Natural killer cell (primary cell): ENCODE data around the gene INSM1. TPM values are rescaled to one million over a fixed set of nuclear protein-coding genes. Genes with fewer than 3 reads are reported as not detected.

Experiments used
- ATAC-seq, 3 donors: fragments of 150-1000 bp in 2 of 3; fragments of 200-7000 bp in 1 of 3; cut with Tn5 transposase; 1 replicate in 1 of 3; 2 replicates in 2 of 3; pipeline ENCODE4 v1.10.0; 2021; ENCODE audit warnings: mild to moderate bottlenecking in 2 of 3, moderate library complexity in 2 of 3
- DNase-seq, 2 donors: peaks; one replicate each; pipeline versions ENCODE4 v3.0.0 to v3.0.0-alpha.2; 2013 to 2021; ENCODE audit warnings: mixed read lengths in 1 of 2
- H3K27ac ChIP-seq: one replicate; pipeline ENCODE4 v1.5.1; 2013; ENCODE audit warnings: mild to moderate bottlenecking, low read length
- H3K27me3 ChIP-seq: one replicate; pipeline ENCODE4 v1.6.1; 2013; ENCODE audit warnings: low read length; ENCODE audit not compliant: control insufficient read depth, insufficient read depth
- H3K36me3 ChIP-seq: one replicate; pipeline ENCODE4 v1.6.1; 2013; ENCODE audit warnings: low read length; ENCODE audit not compliant: control insufficient read depth, insufficient read depth
- H3K4me1 ChIP-seq: one replicate; pipeline ENCODE4 v1.6.1; 2013; ENCODE audit warnings: low read length; ENCODE audit not compliant: control insufficient read depth, insufficient read depth
- H3K4me3 ChIP-seq: one replicate; pipeline ENCODE4 v1.5.1; 2013; ENCODE audit warnings: low read length
- H3K9me3 ChIP-seq: one replicate; pipeline ENCODE4 v1.6.1; 2013; ENCODE audit warnings: low read length; ENCODE audit not compliant: control insufficient read depth, insufficient read depth
- H3K27ac Mint-ChIP-seq, 2 donors: one replicate each; pipeline ENCODE4 v1.8.0; 2022; ENCODE audit warnings: mild to moderate bottlenecking in 2 of 2, mixed read lengths in 2 of 2, moderate library complexity in 1 of 2
- H3K27me3 Mint-ChIP-seq, 2 donors: one replicate each; pipeline ENCODE4 v1.8.0; 2022; ENCODE audit warnings: low read depth in 2 of 2, mixed read lengths in 2 of 2
- H3K36me3 Mint-ChIP-seq: one replicate; pipeline ENCODE4 v1.8.0; 2022; ENCODE audit warnings: mixed read lengths
- H3K4me1 Mint-ChIP-seq, 2 donors: one replicate each; pipeline ENCODE4 v1.8.0; 2022; ENCODE audit warnings: mixed read lengths in 2 of 2
- H3K4me3 Mint-ChIP-seq: one replicate; pipeline ENCODE4 v1.8.0; 2022; ENCODE audit warnings: mild to moderate bottlenecking, moderate library complexity, mixed read lengths
- H3K9me3 Mint-ChIP-seq, 2 donors: one replicate each; pipeline ENCODE4 v1.8.0; 2022; ENCODE audit warnings: mixed read lengths in 2 of 2
- CTCF ChIP-seq: fragments of 200-600 bp; IDR thresholded peaks from one replicate; pipeline ENCODE4 v1.8.0; 2022; ENCODE audit warnings: antibody characterized with exemption
- WGBS: methylation state at CpG from one replicate; pipeline ENCODE4 v1.1.7; 2013; ENCODE audit warnings: missing lambda C conversion rate; ENCODE audit not compliant: insufficient coverage; 5-methylcytosine and 5-hydroxymethylcytosine counted together
- intact Hi-C: fragments of 100-400 bp; cut with micrococcal nuclease; formaldehyde crosslinking; loops from one replicate; pipeline ENCODE4 v1.14.2; 2022
- total RNA-seq, 4 donors: library from RNA; stranded (reverse); fragments of 120-200 nt in 1 of 4; gene quantifications; one replicate each; pipeline versions ENCODE4 v1.2.3 to v1.2.4, GENCODE V29; 2013 to 2022

Gene INSM1
- total RNA-seq, 3 donors from 2014 or later (not counting 1 experiment from before 2014, with no cell fraction given): not detected

DNA sequence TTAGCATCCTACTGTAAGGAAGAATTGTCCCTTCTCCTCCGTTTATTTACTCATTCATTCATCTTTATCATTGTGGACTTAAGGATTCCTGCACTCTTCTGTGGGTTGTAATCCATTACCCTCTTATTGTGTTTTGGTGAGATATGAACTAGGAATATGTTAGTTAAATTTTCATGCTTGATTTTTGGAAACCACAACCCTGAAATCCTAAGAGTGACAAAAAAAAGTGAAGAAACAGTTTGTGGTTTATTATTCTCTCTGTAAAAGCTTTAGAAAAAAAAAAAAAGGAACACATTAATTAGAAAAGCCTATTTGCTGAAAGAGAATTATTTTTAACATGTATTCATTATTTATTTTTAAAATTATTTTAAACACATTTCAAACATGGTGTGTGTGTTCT, 36.7 kb upstream of the INSM1 start:
- no peak for ATAC-seq
- TF ChIP-seq CTCF: no peak
- H3K9me3 Mint-ChIP-seq: no peaks in the 10 kb centered on the region

DNA sequence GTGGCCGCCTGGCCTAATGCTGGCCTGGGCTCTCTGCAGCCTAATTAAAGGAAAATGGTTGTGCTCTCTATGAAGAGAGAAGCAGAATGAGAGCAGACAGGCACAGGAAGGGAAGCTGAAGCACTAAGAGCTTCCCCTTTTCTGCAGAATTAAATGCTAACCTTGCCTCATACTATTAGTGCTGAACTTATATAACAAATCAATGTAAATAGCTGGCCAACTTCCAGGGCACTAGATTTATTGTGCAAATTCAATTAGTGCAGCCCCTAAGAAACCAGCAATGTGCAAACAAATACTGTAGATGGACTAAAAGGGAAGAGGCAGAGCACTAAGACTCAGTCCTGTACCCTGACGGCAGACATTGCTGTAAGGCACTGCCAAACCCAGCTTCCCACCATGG, 36.1 kb upstream of the INSM1 start:
- Mint-ChIP-seq H3K36me3 (no peaks in the 10 kb centered on the region), H3K27ac (no peak overlapping the region), H3K27me3 (peaks cover 0 to 15% of the 10 kb centered on the region in 2 donors), H3K4me1 (peaks cover 0 to 9% of the 10 kb centered on the region in 2 donors), H3K9me3 (peaks cover 0 to under 1% of the 10 kb centered on the region in 2 donors), H3K4me3 (no peak overlapping the region)
- Histone ChIP-seq H3K4me3 (no peak overlapping the region), H3K27me3 (no peaks in the 10 kb centered on the region), H3K9me3 (no peaks in the 10 kb centered on the region), H3K36me3 (no peaks in the 10 kb centered on the region), H3K4me1 (no peaks in the 10 kb centered on the region), H3K27ac (no peak overlapping the region)
- no peak for ATAC-seq
- DNase-seq: no peak
- intact Hi-C loops: no loop called here
- no peak for TF ChIP-seq CTCF
- WGBS: 93% methylated on average over 2 of the region's 2 CpGs

More for the DNA sequence above, 36.7 kb upstream of the INSM1 start:
- Histone ChIP-seq H3K27me3 (no peaks in the 10 kb centered on the region), H3K9me3 (no peaks in the 10 kb centered on the region), H3K27ac (no peak overlapping the region), H3K4me3 (no peak overlapping the region), H3K36me3 (no peaks in the 10 kb centered on the region), H3K4me1 (no peaks in the 10 kb centered on the region)
- Mint-ChIP-seq H3K27ac (no peak overlapping the region), H3K36me3 (no peaks in the 10 kb centered on the region), H3K4me1 (peaks cover 0 to 9% of the 10 kb centered on the region in 2 donors), H3K4me3 (no peak overlapping the region), H3K27me3 (peaks cover 3 to 21% of the 10 kb centered on the region in 2 donors)
- intact Hi-C loops: no loop called here
- no peak for DNase-seq
- no CpG with 5 or more reads among the region's 1 CpG for WGBS

DNA sequence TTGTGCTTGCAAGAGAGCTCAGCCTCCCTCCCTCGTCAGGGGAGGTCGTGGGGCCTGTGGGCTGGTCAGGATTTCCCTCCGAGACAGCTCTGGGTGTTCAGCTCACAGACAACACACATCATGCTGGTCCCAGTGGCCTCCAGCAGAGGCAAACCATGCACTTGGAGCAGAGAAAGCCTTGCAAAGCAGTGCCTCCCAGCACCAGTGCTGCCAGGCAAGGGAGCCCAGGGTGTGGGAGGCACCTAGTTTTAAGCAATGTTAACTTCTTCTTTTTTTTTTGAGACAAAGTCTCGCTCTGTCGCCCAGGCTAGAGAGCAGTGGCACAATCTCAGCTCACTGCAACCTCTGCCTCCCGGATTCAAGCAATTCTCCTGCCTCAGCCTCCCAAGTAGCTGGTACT, 34.0 kb upstream of the INSM1 start:
- TF ChIP-seq CTCF: no peak
- Mint-ChIP-seq H3K4me1 (peaks cover 0 to 9% of the 10 kb centered on the region in 2 donors), H3K27ac (no peak overlapping the region), H3K36me3 (no peaks in the 10 kb centered on the region), H3K4me3 (no peak overlapping the region), H3K27me3 (no peaks in the 10 kb centered on the region), H3K9me3 (peaks cover 0 to 3% of the 10 kb centered on the region in 2 donors)
- intact Hi-C loops: no loop called here
- no peak overlapping the region for H3K27ac ChIP-seq
- no peaks in the 10 kb centered on the region for H3K27me3 ChIP-seq
- H3K9me3 ChIP-seq: no peaks in the 10 kb centered on the region
- ATAC-seq (no peak), DNase-seq (no peak)
- WGBS: 57% methylated on average over 6 of the region's 6 CpGs
- H3K4me1 ChIP-seq: no peaks in the 10 kb centered on the region
- no peaks in the 10 kb centered on the region for H3K36me3 ChIP-seq
- H3K4me3 ChIP-seq: no peak overlapping the region

GRCh38 chr20:20334489-20334888, 33.4 kb upstream of the INSM1 start:
- Histone ChIP-seq H3K27me3 (no peaks in the 10 kb centered on the region), H3K27ac (no peak overlapping the region), H3K9me3 (no peaks in the 10 kb centered on the region), H3K36me3 (no peaks in the 10 kb centered on the region), H3K4me3 (no peak overlapping the region), H3K4me1 (no peaks in the 10 kb centered on the region)
- Mint-ChIP-seq H3K36me3 (no peaks in the 10 kb centered on the region), H3K4me1 (peaks cover 0 to 9% of the 10 kb centered on the region in 2 donors), H3K9me3 (peaks cover 0 to 3% of the 10 kb centered on the region in 2 donors), H3K27me3 (no peaks in the 10 kb centered on the region), H3K4me3 (no peak overlapping the region), H3K27ac (no peak overlapping the region)
- intact Hi-C loops: no loop called here
- TF ChIP-seq CTCF: no peak
- DNase-seq (no peak), ATAC-seq (peak in 2 of 3 donors; percentile 26 to 60)
- 19% methylated on average over 5 of the region's 5 CpGs for WGBS
